ENCODE measurements around the gene MUC5AC.
"Not testable (repeated sequence)": the region's sequence is repeated elsewhere in the genome, so short reads cannot be mapped to it uniquely, and the experiment has no call there.

The MUC5AC gene

DNA sequence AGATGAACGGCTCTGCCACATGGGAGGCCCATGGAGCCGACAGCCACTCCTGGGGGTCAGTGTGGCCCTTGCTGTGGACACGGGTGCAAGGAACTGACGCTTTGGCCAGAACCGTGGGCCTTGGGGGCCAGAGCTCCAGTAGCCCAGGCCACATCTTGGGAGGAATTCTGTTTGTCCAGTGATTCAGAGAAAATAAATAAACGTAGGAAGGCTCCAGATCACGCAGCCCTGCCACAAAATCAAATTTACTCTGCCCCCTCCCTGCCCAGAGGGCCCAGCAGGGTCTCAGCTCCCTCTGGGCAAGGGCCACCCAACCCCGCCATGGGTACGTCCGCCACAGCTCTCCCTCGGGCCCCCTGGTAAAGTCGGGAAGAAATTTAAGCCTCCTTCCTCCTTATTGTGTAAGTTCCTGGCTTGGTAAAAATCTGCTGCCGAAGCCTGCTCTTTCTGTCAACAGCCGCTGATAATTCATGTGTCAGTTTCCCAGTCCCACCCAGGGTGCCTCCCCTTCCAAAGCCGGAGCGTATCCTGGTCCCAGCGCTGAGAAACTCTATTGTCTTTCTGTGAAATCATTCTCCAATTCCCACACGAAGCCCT is 6.9 kb upstream of the MUC5AC start:
- DNase-seq, result peak; percentile 18

- peak; percentile 14 for DNase-seq
Observed at GRCh38 chr11:1151366-1152315, 6.1 kb upstream of the MUC5AC start.

DNA sequence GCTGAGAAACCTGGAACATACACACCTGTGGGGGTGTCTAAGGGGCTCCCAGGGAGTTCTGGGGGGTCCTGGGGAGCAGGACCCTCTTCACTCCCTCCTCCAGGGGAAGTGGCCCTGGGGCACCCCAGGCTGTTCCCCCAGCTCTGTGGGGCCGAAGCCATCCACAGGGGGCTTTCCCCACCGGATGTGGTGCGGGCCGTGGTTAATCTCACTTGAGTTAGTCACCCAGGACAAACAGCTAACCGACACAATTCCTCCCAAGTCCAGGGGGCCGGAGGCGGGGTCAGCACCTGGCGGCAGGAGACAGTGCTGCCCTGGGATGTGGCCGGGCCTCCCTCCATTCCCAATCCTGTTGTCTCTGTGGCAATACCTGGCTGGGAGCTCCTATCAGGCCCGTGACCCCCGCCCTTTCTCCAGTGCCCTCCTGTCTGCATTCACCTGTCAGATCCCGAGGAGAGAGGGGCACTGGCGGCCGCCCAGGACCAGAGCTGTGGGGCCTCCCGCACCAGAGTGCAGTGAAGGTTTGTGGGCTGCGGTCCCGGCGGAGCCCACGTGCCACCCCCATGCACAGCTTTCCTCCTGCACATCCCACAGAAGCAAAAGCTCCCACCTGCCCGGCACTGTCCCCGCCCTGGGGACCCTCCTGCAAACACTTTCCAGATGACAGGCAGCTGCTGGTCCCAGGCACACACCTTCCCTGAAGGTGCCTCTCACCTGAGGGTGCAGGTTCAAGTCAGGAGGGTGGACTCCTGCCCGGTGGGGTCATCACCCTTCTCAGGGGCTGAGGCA is 5.2 kb upstream of the MUC5AC start:
- peak; percentile 43 for DNase-seq

DNA sequence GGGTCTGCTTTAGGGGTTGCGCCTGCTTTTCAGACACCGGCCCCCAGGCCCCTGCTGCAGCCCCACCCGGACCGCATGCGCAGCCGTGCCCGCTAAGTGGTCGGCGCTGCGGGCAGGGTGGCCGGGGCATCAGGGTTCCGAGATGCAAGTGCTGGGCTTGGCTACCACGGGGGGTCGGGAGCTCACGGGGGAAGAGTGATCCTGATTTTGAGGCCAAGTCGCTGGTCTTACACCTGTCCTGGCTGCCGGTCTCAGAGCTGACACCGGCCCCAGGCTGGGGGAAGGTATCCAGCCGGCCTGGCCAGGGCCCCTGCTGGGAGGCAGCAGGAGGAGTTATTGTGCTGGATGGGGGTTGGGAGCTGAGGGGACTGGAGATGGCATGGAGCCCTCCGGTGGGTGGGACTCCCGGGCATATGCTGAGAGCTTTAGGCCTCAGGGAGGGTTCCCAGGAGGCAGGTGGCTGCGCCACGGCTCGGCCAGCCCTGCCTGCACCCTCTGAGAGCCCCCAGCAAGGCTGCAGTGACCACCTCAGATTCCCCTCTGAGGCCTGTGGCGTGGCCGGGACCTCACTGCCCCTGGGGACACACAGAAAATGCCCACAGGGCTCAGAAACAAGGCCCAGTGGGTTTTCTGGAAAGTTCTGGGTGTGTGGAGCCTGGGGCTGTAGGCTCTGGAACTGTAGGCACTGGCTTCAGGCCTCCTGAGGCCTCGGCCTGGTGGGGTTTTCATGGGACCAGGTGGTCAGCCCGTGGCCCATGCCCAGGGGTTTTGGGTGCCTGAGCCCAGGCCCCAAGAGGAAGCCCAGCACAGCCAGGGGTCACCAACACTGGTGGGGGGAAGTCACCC is 4.4 kb upstream of the MUC5AC start:
- DNase-seq, result no peak

DNA sequence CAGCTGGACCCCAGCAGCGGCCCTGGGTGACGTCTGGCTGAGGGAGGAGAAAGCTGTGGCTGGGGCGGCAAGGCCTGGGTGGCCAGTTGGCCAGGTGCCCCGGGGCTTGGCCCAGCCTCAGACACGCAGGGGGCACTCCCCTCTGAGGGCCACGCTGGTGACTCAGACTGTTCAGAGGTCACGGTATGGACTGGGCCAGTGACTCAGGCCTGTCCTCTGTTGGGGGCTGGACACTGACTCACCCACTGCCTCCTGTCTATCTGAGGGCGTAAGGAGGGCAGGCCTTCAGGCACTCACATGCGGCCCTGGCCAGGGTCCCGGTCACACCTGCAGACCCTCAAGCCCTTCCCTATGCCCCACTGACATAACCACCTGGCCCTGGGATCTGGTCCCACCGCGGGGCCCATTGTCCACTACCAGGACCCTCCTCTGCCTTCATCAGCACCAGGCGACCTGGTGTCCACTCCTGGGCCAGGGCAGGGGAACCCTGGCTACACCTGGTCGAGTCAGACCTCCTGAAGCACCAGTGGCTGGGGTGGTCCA is 3.7 kb upstream of the MUC5AC start:
- no peak for DNase-seq

GRCh38 chr11:1154656-1155055 is 3.1 kb upstream of the MUC5AC start:
- DNase-seq, result not testable (repeated sequence)

- DNase-seq, result no peak
Observed at GRCh38 chr11:1155274-1155693, 2.5 kb upstream of the MUC5AC start.

DNA sequence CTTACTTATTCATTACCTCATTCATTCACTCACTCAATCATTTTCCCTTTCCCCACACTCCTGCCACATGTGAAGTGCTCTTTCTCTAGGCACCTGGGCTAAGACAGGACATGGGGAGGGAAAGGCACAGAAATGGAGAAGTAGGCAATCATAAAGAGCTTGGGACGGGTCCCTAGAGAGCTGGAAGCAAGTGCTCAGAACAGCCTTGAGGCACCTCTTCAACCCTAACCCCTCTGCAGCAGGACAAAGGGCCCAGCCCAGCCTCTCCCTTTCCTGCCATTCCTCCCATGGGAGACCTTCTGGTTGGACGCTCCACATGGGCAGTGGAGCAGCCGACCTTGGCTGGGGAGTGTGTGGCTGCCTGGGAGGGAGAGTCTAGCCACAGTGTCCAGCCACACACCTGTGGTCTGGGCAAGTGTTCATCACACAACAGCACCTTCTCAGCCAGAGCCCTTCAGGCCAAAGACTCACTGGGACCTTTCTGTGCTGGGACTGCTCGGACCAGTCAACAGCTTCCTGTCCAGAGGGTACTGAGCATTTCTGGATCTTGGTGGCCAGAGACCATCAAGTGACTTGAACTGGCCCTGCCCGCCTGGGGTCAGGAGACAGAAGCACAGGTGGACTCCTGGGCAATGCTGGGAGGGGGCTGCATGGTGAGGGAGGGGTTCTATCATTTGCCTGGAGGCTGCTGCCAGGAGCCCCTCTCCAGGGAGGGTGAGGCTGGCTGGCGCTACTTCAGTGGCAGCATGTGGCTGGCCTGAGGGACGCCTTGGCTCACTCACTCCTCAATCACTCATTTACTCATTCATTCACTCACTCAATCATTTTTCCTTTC is 1.0 kb upstream of the MUC5AC start:
- DNase-seq, result no peak

DNA sequence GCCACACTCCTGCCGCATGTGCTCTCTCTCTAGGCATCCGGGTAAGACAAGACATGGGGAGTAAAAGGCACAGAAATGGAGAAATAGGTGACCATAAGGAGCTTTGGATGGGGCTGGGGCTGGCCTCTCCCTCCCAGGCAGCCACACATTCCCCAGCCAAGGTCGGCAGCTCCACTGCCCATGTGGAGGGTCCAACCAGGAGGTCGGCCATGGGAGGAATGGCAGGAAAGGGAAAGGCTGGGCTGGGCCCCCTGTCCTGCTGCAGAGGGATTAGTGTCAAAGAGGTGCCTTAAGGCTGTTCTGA is 460 bp upstream of the MUC5AC start:
- DNase-seq, result no peak

DNA sequence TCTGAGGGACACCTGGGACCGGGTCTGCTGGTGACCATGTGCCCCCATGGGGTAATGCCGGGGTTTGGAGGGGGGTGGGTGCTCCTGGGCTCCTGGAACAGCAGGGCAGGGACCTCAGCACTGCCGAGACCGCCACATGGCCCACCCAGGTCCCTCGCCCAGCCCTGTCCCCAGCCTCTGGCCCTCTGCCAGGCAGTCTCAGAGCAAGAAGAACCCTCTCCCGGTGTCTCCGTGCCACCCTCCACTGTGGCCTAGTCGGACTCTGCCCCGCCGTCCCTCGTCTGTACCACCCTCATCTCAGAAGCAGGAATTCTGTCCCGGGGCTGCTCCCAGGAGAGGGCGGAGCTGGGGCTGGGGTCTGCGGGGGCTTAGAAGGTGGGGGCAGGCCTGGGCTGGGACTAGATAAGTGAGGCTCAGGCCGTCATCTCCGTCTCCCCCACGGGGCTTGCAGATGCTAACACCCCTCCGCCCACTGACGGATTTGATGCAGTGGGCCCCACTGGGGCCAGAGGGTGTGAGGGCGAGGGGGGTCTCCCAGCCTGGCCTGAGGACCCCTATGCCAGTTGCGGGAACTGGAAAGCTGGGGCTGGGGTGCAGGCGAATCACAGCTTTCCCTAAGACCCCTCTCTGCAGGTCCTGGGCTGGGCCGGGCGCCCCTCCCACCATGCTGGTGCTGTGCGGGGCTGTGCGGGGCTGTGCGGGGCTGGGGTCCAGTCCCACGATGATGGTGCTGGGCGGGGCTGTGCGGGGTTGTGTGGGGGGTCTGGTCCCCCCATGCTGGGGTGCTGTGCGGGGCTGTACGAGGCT is 1.1 kb downstream of the MUC5AC start:
- no peak for DNase-seq

- DNase-seq, result not testable (repeated sequence)
Observed at GRCh38 chr11:1159488-1160220, 1.9 kb downstream of the MUC5AC start.

DNA sequence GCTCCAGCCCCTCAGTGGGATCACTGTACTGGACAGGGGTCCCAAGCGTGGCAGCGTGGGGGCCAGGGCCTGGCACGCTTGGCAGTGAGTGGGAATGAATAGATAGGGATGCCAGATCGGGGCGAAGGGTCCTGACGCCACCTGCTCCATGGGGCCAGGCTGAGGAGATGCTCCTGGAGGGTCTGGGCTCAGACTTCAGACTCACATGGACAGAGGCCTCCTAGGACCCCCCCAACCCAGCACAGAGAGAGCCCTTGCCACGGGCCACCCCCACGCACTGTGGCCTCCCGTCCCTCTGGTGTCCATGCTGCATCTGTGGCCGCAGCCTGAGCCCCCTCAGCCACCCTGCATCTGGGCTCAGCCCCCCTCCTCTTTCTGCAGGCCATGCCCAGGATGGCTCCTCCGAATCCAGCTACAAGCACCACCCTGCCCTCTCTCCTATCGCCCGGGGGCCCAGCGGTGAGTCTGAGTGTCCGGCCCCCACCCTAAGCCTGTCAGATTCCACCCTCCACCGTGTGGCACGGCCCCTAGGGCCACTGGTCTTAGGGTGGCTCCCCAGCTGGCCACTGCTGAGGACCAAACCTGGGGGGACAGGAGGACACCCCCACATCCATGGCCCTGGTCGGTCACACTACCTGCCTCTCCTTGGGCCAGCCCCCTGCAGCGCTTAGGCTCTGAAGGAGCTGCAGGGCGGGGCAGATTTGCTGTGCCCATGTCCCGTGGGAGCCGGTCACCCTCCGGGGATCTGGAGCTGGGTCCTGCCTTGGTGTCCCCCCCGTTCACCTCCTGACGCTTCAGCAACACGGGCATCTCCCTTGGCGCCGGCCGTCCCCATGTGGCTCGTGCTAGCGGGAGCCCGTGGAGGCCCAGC is 2.7 kb downstream of the MUC5AC start:
- DNase-seq, result no peak

GRCh38 chr11:1161410-1162137 is 3.8 kb downstream of the MUC5AC start:
- DNase-seq, result no peak

DNA sequence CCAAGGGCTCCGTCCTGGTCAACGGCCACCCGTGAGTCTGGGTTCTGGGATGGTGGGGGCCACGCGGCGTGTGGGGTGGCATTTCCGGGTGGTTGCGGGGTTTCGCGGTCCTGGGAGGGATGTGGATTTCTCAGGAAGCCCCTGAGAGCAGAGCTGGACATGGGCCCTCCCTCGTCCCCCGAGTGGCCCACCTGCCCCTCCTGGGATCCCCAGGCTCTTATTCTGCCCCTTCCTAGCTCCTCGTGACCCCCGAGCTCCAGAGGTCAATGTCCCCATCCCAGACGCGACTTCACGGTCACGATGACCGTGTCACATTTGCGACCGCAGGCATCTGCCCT is 4.4 kb downstream of the MUC5AC start:
- no peak for DNase-seq

- DNase-seq, result no peak
Observed at GRCh38 chr11:1162491-1163311, 4.9 kb downstream of the MUC5AC start.

DNA sequence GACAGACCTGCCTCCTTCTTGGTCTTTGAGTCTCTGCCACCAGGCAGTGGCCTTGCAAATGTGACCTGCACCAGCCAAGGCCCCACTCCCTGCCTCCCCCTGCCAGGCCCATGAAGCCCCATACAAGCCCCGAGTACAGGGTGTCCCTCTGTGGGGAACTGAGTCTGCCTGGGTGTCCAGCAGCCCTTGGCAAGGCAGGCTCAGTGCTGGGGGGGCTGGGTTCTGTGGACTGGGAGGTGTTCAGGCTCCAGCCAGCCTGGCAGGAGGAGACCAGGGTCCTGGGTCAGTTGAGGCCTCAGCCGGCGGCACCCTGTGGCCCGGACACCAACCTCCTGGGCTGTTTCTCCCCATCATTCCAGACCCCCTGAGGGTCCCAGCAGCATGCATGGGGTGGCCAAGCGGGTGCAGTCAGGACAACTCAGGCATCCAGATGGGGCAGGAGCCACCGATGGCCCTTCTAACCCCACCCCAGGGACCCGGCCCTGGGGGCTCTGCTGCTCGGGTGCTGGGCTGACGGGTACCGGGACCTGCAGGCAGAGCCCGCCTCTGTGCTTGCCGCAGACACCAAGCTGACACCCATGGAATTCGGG is 5.7 kb downstream of the MUC5AC start:
- DNase-seq, result no peak

Measured in hematopoietic multipotent progenitor cell treated with erythropoietin and hydrocortisone succinate and interleukin-3 and kit ligand, for 4 days (in vitro differentiated cells).